GM10248 (cell line): ENCODE results near the gene POU6F1.
"Not testable (repeated sequence)": the region's sequence is repeated elsewhere in the genome, so short reads cannot be mapped to it uniquely, and the experiment has no call there.

Source experiments
- CTCF ChIA-PET: fragments of 300-600 bp; sonication (Branson Sonifier 250); formaldehyde crosslinking; extraction: SDS; loops from one replicate; lab custom pipeline; 2021; ENCODE audit warnings: antibody characterized with exemption; lab: Yijun Ruan, JAX
- POLR2A ChIA-PET: fragments of 350-650 bp; sonication (Branson Sonifier 250); formaldehyde crosslinking; extraction: SDS; loops from one replicate; lab custom pipeline; 2020; ENCODE audit warnings: antibody characterized with exemption; lab: Yijun Ruan, JAX
- DNase-seq: peaks from one replicate; pipeline ENCODE4 v3.0.0; 2012; ENCODE audit errors: extremely low spot score
- CTCF ChIP-seq: IDR thresholded peaks from 2 replicates; pipeline ENCODE4 v1.5.1; 2012; ENCODE audit warnings: mild to moderate bottlenecking, low read depth; ENCODE audit errors: extremely low read depth, missing control alignments, control extremely low read depth

POU6F1 gene

GRCh38 chr12:51238037-51238509 is 20.2 kb upstream of the POU6F1 start:
- TF ChIP-seq CTCF = no peak
- ChIA-PET POLR2A (interaction anchor here (0.6 to 1.8 kb wide), 8 partner anchors 9 to 157 kb away, joined by 3 to 8 read pairs (median 4); partner anchors contain the start of genes CSRNP2 and POU6F1), CTCF (interaction anchor here (1.1 to 1.5 kb wide), 7 partner anchors 8 to 151 kb away, joined by 3 to 6 read pairs (median 3); partner anchors contain the start of gene POU6F1)
- no peak for DNase-seq

- CTCF ChIA-PET = no interaction called here
- no peak for TF ChIP-seq CTCF
- POLR2A ChIA-PET = no interaction called here
- no peak for DNase-seq
Observed at GRCh38 chr12:51234530-51234929, 16.7 kb upstream of the POU6F1 start.

GRCh38 chr12:51232642-51233041 is 14.8 kb upstream of the POU6F1 start:
- ChIA-PET CTCF (interaction anchor here (1.0 kb wide), 1 partner anchor 10 kb away, joined by 3 read pairs; no protein-coding TSS in a partner anchor), POLR2A (no interaction called here)
- TF ChIP-seq CTCF = no peak
- no peak for DNase-seq

- POLR2A ChIA-PET = interaction anchor here (1.0 kb wide), 1 partner anchor 9 kb away, joined by 4 read pairs; the partner anchor contains the start of gene DAZAP2
- CTCF ChIA-PET = interaction anchor here (1.0 to 2.2 kb wide), 3 partner anchors 10 to 11 kb away, joined by 3 to 20 read pairs (median 4); partner anchors contain the start of genes DAZAP2 and POU6F1
- no peak for TF ChIP-seq CTCF
- DNase-seq = no peak
Observed at GRCh38 chr12:51229116-51229809, 11.4 kb upstream of the POU6F1 start.

- POLR2A ChIA-PET = no interaction called here
- TF ChIP-seq CTCF = no peak
- CTCF ChIA-PET = interaction anchor here (0.7 to 1.0 kb wide), 2 partner anchors 10 kb away, joined by 3 to 4 read pairs; partner anchors contain the start of gene POU6F1
- DNase-seq = no peak
Observed at GRCh38 chr12:51227962-51228361, 10.1 kb upstream of the POU6F1 start.

GRCh38 chr12:51227112-51227511 is 9.2 kb upstream of the POU6F1 start:
- POLR2A ChIA-PET, DNase-seq: not testable (repeated sequence)
- CTCF ChIA-PET = interaction anchor here (0.7 to 1.3 kb wide), 2 partner anchors 9 to 37 kb away, joined by 3 read pairs; partner anchors contain the start of gene POU6F1

GRCh38 chr12:51225771-51226170 is 7.9 kb upstream of the POU6F1 start:
- CTCF ChIA-PET = no interaction called here

More at GRCh38 chr12:51225771-51226170, 7.9 kb upstream of the POU6F1 start:
- DNase-seq = no peak
- POLR2A ChIA-PET = no interaction called here
- TF ChIP-seq CTCF = no peak
